Lower leg skin (tissue), 3 donors: ENCODE data around the gene EFCAB6.

Source experiments
- POLR2A ChIP-seq, 2 donors: fragments of 450-650 bp; IDR thresholded peaks; one replicate each; pipeline ENCODE4 v1.6.1; 2016 to 2017; ENCODE audit warnings: antibody characterized with exemption in 2 of 2, mild to moderate bottlenecking in 1 of 2, moderate library complexity in 1 of 2
- TF ChIP-seq, protein P1 (sequence below), 3 donors: fragments of 450-650 bp; IDR thresholded peaks; one replicate each; pipeline ENCODE4 v1.5.1; 2016; ENCODE audit warnings: antibody characterized with exemption in 3 of 3, mild to moderate bottlenecking in 3 of 3, moderate library complexity in 2 of 3

DNA sequence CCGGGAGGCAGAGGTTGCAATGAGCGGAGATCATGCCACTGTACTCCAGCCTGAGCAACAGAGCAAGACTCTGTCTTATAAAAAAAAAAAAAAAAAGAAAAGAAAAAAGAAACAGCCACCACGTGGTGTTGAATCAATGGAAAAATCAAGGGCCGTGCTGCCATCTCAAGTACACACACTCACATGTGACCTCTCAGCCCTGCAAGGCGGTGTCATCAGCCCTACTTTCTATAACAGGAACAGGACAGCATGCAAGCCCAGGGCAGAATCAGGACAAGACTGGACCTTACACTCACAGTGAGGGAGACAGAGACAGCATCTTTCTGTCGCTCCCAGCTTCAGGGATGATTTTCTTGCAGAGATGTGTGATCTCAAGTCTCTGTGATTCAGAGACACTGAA is 220.7 kb downstream of the EFCAB6 start:
- TF ChIP-seq, protein P1, sequence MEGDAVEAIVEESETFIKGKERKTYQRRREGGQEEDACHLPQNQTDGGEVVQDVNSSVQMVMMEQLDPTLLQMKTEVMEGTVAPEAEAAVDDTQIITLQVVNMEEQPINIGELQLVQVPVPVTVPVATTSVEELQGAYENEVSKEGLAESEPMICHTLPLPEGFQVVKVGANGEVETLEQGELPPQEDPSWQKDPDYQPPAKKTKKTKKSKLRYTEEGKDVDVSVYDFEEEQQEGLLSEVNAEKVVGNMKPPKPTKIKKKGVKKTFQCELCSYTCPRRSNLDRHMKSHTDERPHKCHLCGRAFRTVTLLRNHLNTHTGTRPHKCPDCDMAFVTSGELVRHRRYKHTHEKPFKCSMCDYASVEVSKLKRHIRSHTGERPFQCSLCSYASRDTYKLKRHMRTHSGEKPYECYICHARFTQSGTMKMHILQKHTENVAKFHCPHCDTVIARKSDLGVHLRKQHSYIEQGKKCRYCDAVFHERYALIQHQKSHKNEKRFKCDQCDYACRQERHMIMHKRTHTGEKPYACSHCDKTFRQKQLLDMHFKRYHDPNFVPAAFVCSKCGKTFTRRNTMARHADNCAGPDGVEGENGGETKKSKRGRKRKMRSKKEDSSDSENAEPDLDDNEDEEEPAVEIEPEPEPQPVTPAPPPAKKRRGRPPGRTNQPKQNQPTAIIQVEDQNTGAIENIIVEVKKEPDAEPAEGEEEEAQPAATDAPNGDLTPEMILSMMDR (IDR thresholded peaks at IDR 0.05) = no peak
- no peak for TF ChIP-seq POLR2A (IDR thresholded peaks at IDR 0.05)
